T-helper 1 cell (primary cell): ENCODE measurements around the gene CYP27C1.
"Not testable (repeated sequence)": the region's sequence is repeated elsewhere in the genome, so short reads cannot be mapped to it uniquely, and the experiment has no call there.

Experiments used
- DNase-seq, 5 donors: peaks; one replicate each; pipeline ENCODE4 v3.0.0-alpha.2; 2012 to 2020

CYP27C1 gene

DNA sequence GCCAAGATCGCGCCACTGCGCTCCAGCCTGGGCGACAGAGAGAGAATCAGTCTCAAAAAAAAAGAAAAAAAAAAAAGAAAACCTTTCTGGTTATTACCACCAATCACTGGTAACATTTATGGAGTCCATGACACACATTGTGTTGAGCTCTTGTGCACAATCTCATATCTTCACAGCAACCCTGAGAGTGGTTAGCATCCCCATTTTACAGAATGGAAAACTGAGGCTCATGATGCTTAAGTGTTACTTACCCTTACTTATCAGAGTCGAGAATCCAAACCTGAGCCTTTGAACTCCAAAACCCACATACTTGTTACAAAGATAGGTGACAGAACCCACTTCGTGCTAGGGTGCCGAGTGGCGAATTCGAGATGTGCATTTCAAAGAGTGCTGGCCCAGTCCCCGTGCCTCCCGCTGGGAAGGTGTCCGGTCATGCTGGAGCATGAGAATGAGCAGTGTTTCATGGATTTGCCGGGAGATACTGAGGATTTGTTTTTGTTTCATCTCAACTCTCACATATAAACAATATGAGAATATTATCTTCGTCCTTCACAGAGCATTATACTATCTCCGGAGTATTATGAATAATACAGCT is 50.9 kb downstream of the CYP27C1 start:
- DNase-seq, result no peak

- DNase-seq, result no peak
Observed at GRCh38 chr2:127166231-127166860, 53.8 kb downstream of the CYP27C1 start.

GRCh38 chr2:127165539-127165935 is 54.6 kb downstream of the CYP27C1 start:
- DNase-seq, result no peak

DNA sequence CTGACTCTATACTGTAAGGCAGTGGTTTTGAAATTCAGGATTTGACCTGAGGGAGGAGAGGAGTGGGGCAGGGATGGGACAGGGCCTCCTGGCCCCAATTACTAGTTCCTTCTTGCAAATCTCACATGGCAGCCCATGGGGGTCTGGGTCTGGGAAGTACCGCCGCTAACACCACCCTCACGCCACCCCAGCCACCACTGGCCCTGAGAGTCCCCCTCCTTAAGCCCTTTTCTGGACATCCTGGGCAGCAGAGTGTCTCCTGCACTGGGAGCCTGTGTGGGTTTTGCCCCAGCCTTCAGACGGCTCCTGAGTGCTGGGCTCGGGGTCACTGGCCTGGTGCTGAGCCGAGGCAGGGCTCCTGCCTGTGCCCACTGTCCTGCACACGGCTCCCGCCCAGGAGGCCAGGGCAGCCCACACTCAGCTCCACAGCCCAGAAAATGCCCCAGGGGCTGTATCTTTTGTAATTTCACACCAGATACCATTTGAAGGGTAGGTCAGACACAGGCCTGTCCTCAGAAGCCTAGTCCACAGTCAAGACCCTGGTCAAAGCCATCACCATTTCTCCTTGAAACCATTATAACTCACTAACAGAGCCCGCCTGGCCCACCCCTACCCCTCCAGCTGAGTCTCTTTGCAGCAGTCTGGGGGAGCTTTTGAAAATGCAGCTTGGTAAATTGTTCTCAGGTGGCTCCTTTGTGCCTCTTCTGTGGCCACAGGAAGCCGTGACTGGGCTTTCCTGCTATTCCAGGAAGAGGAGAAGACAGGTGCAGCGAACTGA is 55.1 kb downstream of the CYP27C1 start:
- DNase-seq, result no peak

GRCh38 chr2:127163921-127164320 is 56.2 kb downstream of the CYP27C1 start:
- no peak for DNase-seq

DNA sequence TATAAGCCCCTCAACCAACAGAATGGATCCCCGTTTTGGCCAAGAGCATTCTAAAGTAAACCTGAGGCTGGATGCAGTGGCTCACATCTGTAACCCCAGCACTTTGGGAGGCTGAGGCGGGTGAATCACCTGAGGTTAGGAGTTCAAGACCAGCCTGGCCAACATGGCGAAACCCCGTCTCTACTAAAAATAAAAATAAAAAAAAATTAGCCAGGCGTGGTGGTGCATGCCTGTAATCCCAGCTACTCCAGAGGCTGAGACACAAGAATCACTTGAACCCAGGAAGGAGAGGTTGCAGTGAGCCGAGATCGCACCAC is 57.1 kb downstream of the CYP27C1 start:
- not testable (repeated sequence) for DNase-seq

DNA sequence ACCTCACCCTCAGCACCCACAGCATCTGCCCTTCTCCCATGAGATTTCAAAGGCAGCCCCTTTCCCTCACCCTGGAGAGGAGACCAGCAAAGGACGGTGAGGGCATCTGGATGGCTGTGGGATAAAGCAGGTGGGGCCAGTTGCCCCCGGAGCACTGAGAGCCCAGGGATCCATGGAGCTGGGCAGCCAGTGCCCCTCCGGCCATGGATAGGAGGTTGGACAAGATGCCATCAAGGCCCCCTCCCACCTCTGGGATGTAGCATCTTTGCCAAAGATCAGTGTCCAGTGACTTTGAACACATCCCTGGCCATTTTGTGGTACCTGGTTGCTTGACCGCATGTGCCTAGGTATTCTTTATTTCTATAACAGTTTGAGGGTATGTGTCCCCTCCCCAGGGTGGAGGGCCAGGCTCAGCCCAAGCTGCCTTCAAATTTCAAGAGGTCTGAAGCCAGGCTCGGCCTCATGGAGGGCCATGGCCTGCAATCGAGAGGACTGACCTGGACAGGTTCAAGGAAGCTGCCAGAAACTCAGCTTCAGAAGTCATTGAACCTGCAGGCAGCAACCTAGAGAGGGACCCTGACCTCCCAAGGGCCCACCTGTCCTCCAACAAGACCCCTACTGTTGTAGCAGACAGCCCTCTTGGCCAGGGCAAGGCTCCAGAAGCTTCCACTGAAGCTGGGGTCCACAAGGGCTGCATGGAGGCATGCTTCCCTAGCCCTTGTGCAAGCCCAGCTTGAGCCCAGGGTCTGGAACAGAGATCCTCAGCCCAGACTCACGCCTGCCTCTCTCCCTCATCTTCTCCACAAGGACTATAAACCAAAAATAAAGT is 57.6 kb downstream of the CYP27C1 start:
- DNase-seq, result no peak

DNA sequence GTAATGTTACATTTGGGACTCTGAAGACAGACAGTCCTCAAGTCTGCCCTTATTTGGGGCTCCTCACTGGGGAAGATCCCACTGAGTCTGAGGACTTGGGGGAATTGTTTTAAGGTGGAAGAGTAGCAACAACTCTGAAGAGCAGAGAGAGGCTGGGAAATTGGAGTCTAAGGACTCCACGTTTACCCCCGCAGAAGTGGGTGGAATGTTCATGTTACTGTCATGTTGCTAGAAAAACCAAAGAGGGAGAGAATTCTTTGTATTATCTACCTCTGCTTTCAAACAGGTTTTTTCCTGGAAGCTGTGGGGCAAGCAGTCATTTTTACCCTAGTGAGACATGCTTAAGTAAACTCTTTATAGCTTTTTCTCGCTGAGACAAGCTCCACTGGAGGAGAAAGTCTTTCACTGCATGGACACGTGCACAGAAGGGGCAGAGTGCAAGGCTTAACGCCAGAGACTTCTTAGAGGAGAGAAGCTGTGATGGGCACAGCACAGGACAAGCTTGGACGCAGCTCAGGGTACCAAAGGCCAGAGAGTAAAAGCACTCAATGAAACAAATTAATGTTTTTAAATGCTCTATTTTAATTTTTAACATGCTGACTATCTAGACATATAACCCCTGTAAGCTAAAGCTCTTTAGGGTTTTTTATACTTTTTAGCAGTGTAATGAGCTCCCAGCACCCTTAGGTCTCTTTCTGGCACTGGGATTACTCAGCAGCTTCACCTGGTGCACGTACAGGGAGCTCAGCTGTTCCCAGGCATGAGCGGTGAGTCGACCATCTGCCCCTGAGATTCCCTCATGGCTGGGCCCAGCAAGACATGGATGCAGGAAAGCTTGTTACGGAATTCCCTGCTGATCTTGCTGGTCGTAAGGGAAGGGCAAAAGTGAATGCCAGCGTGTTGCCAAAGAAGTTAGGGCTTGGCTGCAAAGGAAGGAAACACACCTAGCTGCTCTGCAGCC is 58.6 kb downstream of the CYP27C1 start:
- DNase-seq, result no peak

GRCh38 chr2:127160676-127161075 is 59.4 kb downstream of the CYP27C1 start:
- DNase-seq, result no peak

DNA sequence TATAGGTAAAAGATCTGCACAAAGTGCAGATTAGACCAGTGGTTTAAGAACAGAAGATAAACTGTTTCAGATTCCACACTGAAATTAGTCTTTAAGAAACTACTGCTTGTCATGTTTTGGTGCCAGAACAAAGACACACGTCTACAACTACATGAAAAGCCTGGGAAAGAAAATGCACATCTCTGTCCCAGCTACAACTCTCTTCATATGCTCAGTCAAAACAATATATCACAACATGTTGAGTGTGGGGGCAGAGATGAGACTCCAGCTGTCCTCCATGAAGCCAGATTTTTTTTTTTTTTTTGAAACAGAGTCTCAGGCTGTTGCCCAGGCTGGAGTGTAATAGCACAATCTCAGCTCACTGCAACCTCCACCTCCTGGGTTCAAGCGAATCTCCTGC is 60.6 kb downstream of the CYP27C1 start:
- DNase-seq, result no peak

DNA sequence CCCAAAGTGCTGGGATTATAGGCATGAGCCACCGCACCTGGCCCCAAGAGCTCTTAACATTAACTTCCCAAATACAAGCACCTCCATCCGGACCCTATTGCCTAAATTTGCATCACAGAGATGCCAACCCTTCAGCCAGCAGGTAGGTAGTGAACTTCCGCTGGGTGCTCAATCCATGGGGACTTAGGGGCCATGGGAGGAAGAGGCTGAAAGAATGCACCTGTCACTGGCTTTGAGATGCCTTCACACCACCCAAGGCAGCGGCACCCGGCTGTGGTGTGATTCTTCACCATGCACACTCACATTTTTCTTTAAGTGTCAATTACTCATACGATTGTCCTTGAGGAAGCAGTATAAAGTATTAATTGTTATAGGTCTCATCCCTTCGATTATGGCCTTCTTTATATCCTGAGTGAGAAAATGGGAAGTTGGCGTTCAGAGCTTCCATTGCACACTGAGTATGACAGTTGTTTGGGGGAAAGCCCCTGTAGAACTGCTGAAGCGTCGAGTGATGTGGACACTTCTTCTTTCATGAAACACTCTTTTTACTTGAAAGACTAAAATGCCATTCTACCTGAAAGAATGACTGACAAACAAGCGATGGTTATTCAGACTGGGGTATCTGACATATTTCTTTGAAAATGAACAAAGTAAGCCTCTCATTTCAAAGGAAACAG is 61.3 kb downstream of the CYP27C1 start:
- DNase-seq, result no peak

- DNase-seq, result no peak
Observed at GRCh38 chr2:127157651-127158485, 62.2 kb downstream of the CYP27C1 start.

GRCh38 chr2:127157114-127157513 is 63.0 kb downstream of the CYP27C1 start:
- DNase-seq, result no peak

GRCh38 chr2:127155947-127156346 is 64.2 kb downstream of the CYP27C1 start:
- DNase-seq, result no peak

DNA sequence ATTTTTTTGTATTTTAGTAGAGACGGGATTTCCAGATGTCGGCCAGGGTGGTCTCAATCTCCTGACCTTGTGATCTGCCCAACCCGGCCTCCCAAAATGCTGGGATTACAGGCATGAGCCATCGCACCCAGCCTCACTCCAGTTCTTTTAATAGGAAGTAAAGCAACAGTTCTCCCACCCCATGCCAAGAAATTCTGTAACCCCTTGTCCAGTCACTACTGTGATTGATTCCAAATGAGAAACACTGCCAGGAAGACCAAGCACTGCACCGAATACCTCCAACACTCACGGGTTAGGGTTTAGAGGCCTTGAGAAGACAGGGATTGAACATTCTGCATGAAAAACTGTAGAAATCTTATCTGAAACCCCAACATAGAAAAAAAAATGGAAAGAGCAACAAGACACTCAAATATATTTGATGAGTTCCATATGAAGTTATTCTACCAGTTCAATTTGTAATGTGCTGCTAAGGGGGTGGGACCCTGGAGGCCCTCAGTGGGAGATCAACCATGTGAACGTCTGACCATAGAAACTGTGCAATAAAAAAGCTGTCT is 65.0 kb downstream of the CYP27C1 start:
- DNase-seq, result no peak

- DNase-seq, result no peak
Observed at GRCh38 chr2:127154396-127154795, 65.7 kb downstream of the CYP27C1 start.

DNA sequence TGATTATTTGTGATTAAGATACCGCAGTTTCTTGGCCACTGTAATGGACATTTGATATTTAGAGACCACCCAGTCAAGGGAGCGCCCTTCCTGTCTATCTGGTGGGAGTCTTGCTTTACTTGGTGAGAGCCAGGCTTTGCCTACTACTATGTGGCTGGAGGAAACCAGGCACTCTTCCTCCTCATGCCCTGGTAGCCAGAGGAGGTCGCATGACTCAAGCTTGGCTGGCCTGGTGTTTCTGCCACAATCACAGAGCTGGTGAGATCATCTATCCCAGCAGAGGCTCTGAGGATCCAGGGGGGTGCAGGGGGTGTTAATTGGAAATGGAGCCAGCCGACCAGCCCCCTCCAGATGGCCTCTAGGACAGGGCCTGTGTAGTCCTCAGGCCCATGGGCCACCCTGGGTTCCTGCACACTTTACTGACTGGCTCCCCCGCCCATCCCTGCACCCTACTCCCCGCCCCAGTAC is 66.4 kb downstream of the CYP27C1 start:
- DNase-seq, result no peak

GRCh38 chr2:127150996-127151395 is 69.1 kb downstream of the CYP27C1 start:
- no peak for DNase-seq

- DNase-seq, result no peak
Observed at GRCh38 chr2:127149384-127149783, 70.7 kb downstream of the CYP27C1 start.

DNA sequence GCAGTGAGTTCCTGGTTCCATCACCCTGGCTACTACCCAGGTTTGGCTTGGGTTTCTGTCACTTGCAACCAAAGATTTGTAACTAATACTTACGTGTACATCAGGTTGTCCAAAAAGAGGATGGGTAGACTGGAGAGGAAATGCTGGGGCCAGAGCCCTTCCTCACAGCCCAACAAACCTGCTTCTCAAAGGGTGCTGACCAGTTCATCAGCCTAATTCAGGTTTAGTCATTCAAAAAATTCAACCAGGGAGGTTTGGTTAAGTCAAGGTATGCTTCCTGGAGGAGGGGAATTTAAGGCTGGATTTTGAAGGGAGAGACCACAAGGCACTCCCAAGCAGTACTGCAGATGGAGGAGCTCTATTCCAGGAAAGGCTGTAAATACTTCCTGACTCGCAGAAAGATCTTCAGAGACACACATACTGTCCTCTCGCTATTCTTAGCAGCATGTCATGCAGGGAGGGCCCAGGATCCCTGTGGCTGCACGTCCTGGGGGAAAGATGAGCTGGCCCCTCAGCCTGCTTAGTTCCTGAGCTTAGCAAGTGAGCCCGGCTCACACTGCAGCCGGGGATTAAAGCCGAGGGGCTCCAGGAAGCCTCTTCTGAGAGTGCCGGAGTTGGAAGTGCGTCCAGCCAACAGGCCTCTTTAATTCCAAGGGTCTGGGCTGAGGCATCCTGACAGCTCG is 73.1 kb downstream of the CYP27C1 start:
- no peak for DNase-seq
